Ovary (tissue), 3 donors: Measurements from ENCODE around the gene RNF39.

ENCODE experiments used
- CTCF ChIP-seq, 3 donors: fragments of 450-650 bp in 2 of 3; fragments of 200-600 bp in 1 of 3; IDR thresholded peaks; one replicate each; pipeline versions ENCODE4 v1.5.1 to v1.8.0; 2016 to 2022; ENCODE audit warnings: antibody characterized with exemption in 3 of 3, mild to moderate bottlenecking in 1 of 3
- EP300 ChIP-seq: sonication (generic); formaldehyde crosslinking; IDR thresholded peaks from one replicate; pipeline ENCODE4 v1.6.1; 2017; ENCODE audit warnings: antibody characterized with exemption
- donor health status: DM: no; HTN: no; CAD: no.

- no peak for TF ChIP-seq CTCF (IDR thresholded peaks at IDR 0.05)
- no peak for TF ChIP-seq EP300
These were observed 50.4 kb downstream of the RNF39 start for GRCh38 chr6:30025186-30025585.
